Esophagus (tissue), 2 donors: ENCODE measurements around the gene NDUFB10. TPM values are rescaled to one million over a fixed set of nuclear protein-coding genes. Genes with fewer than 3 reads are reported as not detected.

Source experiments
- H3K27ac ChIP-seq, 2 donors: one replicate each; pipeline ENCODE4 v1.5.1; 2013; ENCODE audit warnings: low read depth in 2 of 2, mild to moderate bottlenecking in 2 of 2, inconsistent platforms in 1 of 2, low read length in 1 of 2, moderate library complexity in 1 of 2
- H3K27me3 ChIP-seq, 2 donors: one replicate each; pipeline ENCODE4 v1.6.1; 2013; ENCODE audit warnings: low read length in 2 of 2, control low read depth in 1 of 2, mild to moderate bottlenecking in 1 of 2; ENCODE audit not compliant: insufficient read depth in 2 of 2, control insufficient read depth in 1 of 2
- H3K36me3 ChIP-seq, 2 donors: one replicate each; pipeline ENCODE4 v1.6.1; 2013; ENCODE audit warnings: low read length in 1 of 2; ENCODE audit not compliant: control insufficient read depth in 2 of 2, insufficient read depth in 2 of 2
- H3K4me1 ChIP-seq, 2 donors: one replicate each; pipeline ENCODE4 v1.6.1; 2013; ENCODE audit warnings: low read length in 1 of 2; ENCODE audit not compliant: control insufficient read depth in 2 of 2, insufficient read depth in 2 of 2
- H3K4me3 ChIP-seq, 2 donors: one replicate each; pipeline ENCODE4 v1.5.1; 2013; ENCODE audit warnings: low read length in 2 of 2, mild to moderate bottlenecking in 2 of 2, low read depth in 1 of 2, moderate library complexity in 1 of 2
- H3K9me3 ChIP-seq, 2 donors: one replicate each; pipeline ENCODE4 v1.6.1; 2013; ENCODE audit warnings: mild to moderate bottlenecking in 2 of 2, low read depth in 1 of 2, low read length in 1 of 2, moderate library complexity in 1 of 2; ENCODE audit not compliant: control insufficient read depth in 2 of 2, insufficient read depth in 1 of 2
- WGBS, 2 donors: extraction: QIAGEN DNeasy Blood & Tissue Kit; methylation state at CpG; one replicate each; pipeline ENCODE4 v1.1.7; 2013; 5-methylcytosine and 5-hydroxymethylcytosine counted together
- polyA plus RNA-seq, 2 donors: library from polyadenylated mRNA; stranded (reverse); fragments of 200-250 nt; gene quantifications; one replicate each; pipeline ENCODE4 v1.2.3, GENCODE V29; 2013
- donor health status: healthy with polysubstance abuse.
- donor health status: Bipolar disorder and iron deficiency.

Gene NDUFB10
- polyA plus RNA-seq, 2 donors, result 160 to 207 TPM

- Histone ChIP-seq H3K27me3 (peaks cover 0 to 10% of the 10 kb centered on the region in 2 donors), H3K9me3 (no peaks in the 10 kb centered on the region), H3K27ac (no peak overlapping the region), H3K4me1 (peaks cover 4 to 46% of the 10 kb centered on the region in 2 donors), H3K4me3 (no peak overlapping the region), H3K36me3 (peaks cover 5 to 47% of the 10 kb centered on the region in 2 donors)
- WGBS, 2 donors, result 88 to 90% methylated on average over 32 to 33 of the region's 33 CpGs
Measured at GRCh38 chr16:1976951-1977874, 17.9 kb downstream of the NDUFB10 start.

- Histone ChIP-seq H3K36me3 (peaks cover 5 to 47% of the 10 kb centered on the region in 2 donors), H3K4me1 (peaks cover 4 to 41% of the 10 kb centered on the region in 2 donors), H3K27ac (peak overlapping the region in 1 of 2 donors; percentile 60), H3K27me3 (peaks cover 0 to 10% of the 10 kb centered on the region in 2 donors), H3K9me3 (no peaks in the 10 kb centered on the region), H3K4me3 (peak overlapping the region in 1 of 2 donors; percentile 6)
- 91 to 95% methylated on average over 18 of the region's 18 CpGs for WGBS, 2 donors
Measured at GRCh38 chr16:1977875-1978268, 18.5 kb downstream of the NDUFB10 start.

GRCh38 chr16:1978476-1979120 is 19.3 kb downstream of the NDUFB10 start:
- Histone ChIP-seq H3K4me3 (peak overlapping the region; percentile 42), H3K27me3 (peaks cover 0 to 10% of the 10 kb centered on the region in 2 donors)

GRCh38 chr16:1979271-1980029 is 20.1 kb downstream of the NDUFB10 start:
- H3K4me3 ChIP-seq, result peak overlapping the region; percentile 42
- H3K27ac ChIP-seq, result peak overlapping the region; percentile 78 to 79
- H3K9me3 ChIP-seq, result no peaks in the 10 kb centered on the region
- 19% methylated on average over 60 to 70 of the region's 70 CpGs for WGBS, 2 donors
- peaks cover 0 to 10% of the 10 kb centered on the region in 2 donors for H3K27me3 ChIP-seq
- peaks cover 5 to 42% of the 10 kb centered on the region in 2 donors for H3K36me3 ChIP-seq
- H3K4me1 ChIP-seq, result peaks cover 0 to 44% of the 10 kb centered on the region in 2 donors

More at GRCh38 chr16:1978476-1979120, 19.3 kb downstream of the NDUFB10 start:
- H3K36me3 ChIP-seq, result peaks cover 5 to 47% of the 10 kb centered on the region in 2 donors
- H3K27ac ChIP-seq, result peak overlapping the region; percentile 78 to 79
- peaks cover under 1 to 43% of the 10 kb centered on the region in 2 donors for H3K4me1 ChIP-seq
- H3K9me3 ChIP-seq, result no peaks in the 10 kb centered on the region
- WGBS, 2 donors, result 57 to 74% methylated on average over 35 to 37 of the region's 37 CpGs

- 5 to 12% methylated on average over 53 of the region's 53 CpGs for WGBS, 2 donors
- Histone ChIP-seq H3K4me1 (peaks cover 5 to 47% of the 10 kb centered on the region in 2 donors), H3K4me3 (peak overlapping the region; percentile 8 to 42), H3K9me3 (no peaks in the 10 kb centered on the region), H3K36me3 (peaks cover 5 to 34% of the 10 kb centered on the region in 2 donors), H3K27ac (peak overlapping the region; percentile 70 to 78), H3K27me3 (peaks cover 0 to 10% of the 10 kb centered on the region in 2 donors)
Measured at GRCh38 chr16:1980030-1980769, 20.9 kb downstream of the NDUFB10 start.

- Histone ChIP-seq H3K9me3 (no peaks in the 10 kb centered on the region), H3K4me3 (peak overlapping the region; percentile 1 to 5), H3K4me1 (peaks cover 5 to 52% of the 10 kb centered on the region in 2 donors), H3K36me3 (peaks cover 5 to 32% of the 10 kb centered on the region in 2 donors), H3K27me3 (peaks cover 0 to 10% of the 10 kb centered on the region in 2 donors), H3K27ac (no peak overlapping the region)
- 17% methylated on average over 16 of the region's 16 CpGs for WGBS, 2 donors
Measured at GRCh38 chr16:1980770-1981087, 21.4 kb downstream of the NDUFB10 start.

- Histone ChIP-seq H3K36me3 (peaks cover 5 to 32% of the 10 kb centered on the region in 2 donors), H3K27me3 (peaks cover 0 to 10% of the 10 kb centered on the region in 2 donors), H3K27ac (peak within 1 kb of the TSS in 1 of 2 donors; percentile 20), H3K9me3 (no peaks in the 10 kb centered on the region), H3K4me3 (peak within 1 kb of the TSS; percentile 1 to 8), H3K4me1 (peaks cover 5 to 55% of the 10 kb centered on the region in 2 donors)
- WGBS, 2 donors, result 29 to 31% methylated on average over 6 of the region's 6 CpGs
Measured at GRCh38 chr16:1981398-1981836, 22.1 kb downstream of the NDUFB10 start, which contains the start of gene NOXO1. NOXO1 (minus strand) TSS chr16:1981469; CDS start chr16:1981179, 290 bp downstream.

- Histone ChIP-seq H3K4me1 (peaks cover 5 to 50% of the 10 kb centered on the region in 2 donors), H3K9me3 (no peaks in the 10 kb centered on the region), H3K4me3 (no peak overlapping the region), H3K36me3 (peaks cover 5 to 28% of the 10 kb centered on the region in 2 donors), H3K27me3 (peaks cover 0 to 9% of the 10 kb centered on the region in 2 donors), H3K27ac (peak overlapping the region in 1 of 2 donors; percentile 3)
- 41 to 42% methylated on average over 5 of the region's 5 CpGs for WGBS, 2 donors
Measured at GRCh38 chr16:1982013-1982433, 22.7 kb downstream of the NDUFB10 start.
